SK-N-SH treated with all-trans-retinoic acid at 6 μM for 48 hours (cell line): Measurements from ENCODE around the gene DDX27.

Experiments used
- OSR1 ChIP-seq: fragments of 250-450 bp; sonication (Bioruptor Pico); IDR thresholded peaks from 2 replicates; pipeline ENCODE4 v1.8.0; 2022; ENCODE audit warnings: moderate library complexity, mild to moderate bottlenecking, inconsistent platforms
- PATZ1 ChIP-seq: fragments of 250-450 bp; sonication (Bioruptor Pico); IDR thresholded peaks from 2 replicates; pipeline ENCODE4 v1.8.0; 2020; ENCODE audit warnings: mild to moderate bottlenecking, moderate library complexity, borderline replicate concordance
- PPARA ChIP-seq: fragments of 250-450 bp; sonication (Bioruptor Pico); IDR thresholded peaks from 2 replicates; pipeline ENCODE4 v1.5.0; 2020; ENCODE audit warnings: mild to moderate bottlenecking, borderline replicate concordance
- RARB ChIP-seq: fragments of 250-450 bp; sonication (Bioruptor Pico); IDR thresholded peaks from 2 replicates; pipeline ENCODE4 v1.8.0; 2021; ENCODE audit warnings: mild to moderate bottlenecking, moderate library complexity
- ZFP3 ChIP-seq: fragments of 250-450 bp; sonication (Bioruptor Pico); IDR thresholded peaks from 2 replicates; pipeline ENCODE4 v1.5.0; 2020; ENCODE audit warnings: mild to moderate bottlenecking, moderate library complexity
- ZFP30 ChIP-seq: fragments of 450-650 bp; formaldehyde crosslinking; IDR thresholded peaks from 2 replicates; pipeline ENCODE4 v1.5.0; 2022; ENCODE audit warnings: mild to moderate bottlenecking, moderate library complexity
- ZNF70 ChIP-seq: fragments of 450-650 bp; formaldehyde crosslinking; IDR thresholded peaks from 2 replicates; pipeline ENCODE4 v1.5.0; 2020; ENCODE audit warnings: mild to moderate bottlenecking, moderate library complexity

GRCh38 chr20:49247792-49248191, 28.6 kb downstream of the DDX27 start:
- no peak for TF ChIP-seq RARB (CRISPR knock-in tag)
- TF ChIP-seq PPARA = no peak
- TF ChIP-seq ZFP30 (CRISPR knock-in tag) = no peak
- no peak for TF ChIP-seq ZFP3 (CRISPR knock-in tag)
- no peak for TF ChIP-seq ZNF70 (CRISPR knock-in tag)
- TF ChIP-seq OSR1 = no peak
- TF ChIP-seq PATZ1 (CRISPR knock-in tag) = no peak
